Epithelial cell of esophagus (primary cell): ENCODE results near the gene ITPR1.

Experiments
- DNase-seq: peaks from one replicate; pipeline ENCODE4 v3.0.0; 2010; ENCODE audit warnings: low read depth
- H3K4me3 ChIP-seq: 2 replicates; pipeline ENCODE4 v1.5.1; 2011; ENCODE audit warnings: mild to moderate bottlenecking, low read length, control low read depth
- TF ChIP-seq, protein P1 (sequence below): IDR thresholded peaks from 2 replicates; pipeline ENCODE4 v1.5.1; 2011; ENCODE audit warnings: low read depth, mild to moderate bottlenecking, low read length, control low read depth, inconsistent platforms; ENCODE audit not compliant: insufficient read depth; ENCODE audit errors: missing control alignments

ITPR1 gene

DNA sequence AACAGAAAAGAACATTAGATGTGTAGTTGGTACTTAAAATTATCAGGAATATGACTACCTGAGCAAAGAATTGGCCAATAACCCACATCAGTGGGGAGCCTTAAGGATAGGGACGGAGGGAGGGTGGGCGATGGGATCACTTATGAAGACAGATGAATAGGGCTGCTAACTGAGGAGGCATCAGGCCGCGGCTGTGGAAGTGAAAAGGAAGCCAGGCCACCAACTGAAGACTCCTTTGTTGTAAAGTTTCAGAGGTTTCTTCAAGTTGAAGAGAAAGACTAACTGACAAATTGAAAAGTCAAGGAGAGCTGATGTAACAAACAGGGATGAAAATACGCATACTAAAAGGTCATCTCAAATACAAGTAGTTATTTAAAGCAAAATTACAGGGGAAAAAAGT, 350.5 kb downstream of the ITPR1 start:
- TF ChIP-seq, protein P1, sequence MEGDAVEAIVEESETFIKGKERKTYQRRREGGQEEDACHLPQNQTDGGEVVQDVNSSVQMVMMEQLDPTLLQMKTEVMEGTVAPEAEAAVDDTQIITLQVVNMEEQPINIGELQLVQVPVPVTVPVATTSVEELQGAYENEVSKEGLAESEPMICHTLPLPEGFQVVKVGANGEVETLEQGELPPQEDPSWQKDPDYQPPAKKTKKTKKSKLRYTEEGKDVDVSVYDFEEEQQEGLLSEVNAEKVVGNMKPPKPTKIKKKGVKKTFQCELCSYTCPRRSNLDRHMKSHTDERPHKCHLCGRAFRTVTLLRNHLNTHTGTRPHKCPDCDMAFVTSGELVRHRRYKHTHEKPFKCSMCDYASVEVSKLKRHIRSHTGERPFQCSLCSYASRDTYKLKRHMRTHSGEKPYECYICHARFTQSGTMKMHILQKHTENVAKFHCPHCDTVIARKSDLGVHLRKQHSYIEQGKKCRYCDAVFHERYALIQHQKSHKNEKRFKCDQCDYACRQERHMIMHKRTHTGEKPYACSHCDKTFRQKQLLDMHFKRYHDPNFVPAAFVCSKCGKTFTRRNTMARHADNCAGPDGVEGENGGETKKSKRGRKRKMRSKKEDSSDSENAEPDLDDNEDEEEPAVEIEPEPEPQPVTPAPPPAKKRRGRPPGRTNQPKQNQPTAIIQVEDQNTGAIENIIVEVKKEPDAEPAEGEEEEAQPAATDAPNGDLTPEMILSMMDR: no peak
- no peak overlapping the region for H3K4me3 ChIP-seq
- no peak for DNase-seq

- TF ChIP-seq, protein P1: no peak
- DNase-seq: no peak
- H3K4me3 ChIP-seq: no peak overlapping the region
These were observed 352.7 kb downstream of the ITPR1 start for GRCh38 chr3:4845882-4846281.

- TF ChIP-seq, protein P1: no peak
- H3K4me3 ChIP-seq: no peak overlapping the region
- DNase-seq: no peak
These were observed 353.4 kb downstream of the ITPR1 start for GRCh38 chr3:4846543-4846942.

DNA sequence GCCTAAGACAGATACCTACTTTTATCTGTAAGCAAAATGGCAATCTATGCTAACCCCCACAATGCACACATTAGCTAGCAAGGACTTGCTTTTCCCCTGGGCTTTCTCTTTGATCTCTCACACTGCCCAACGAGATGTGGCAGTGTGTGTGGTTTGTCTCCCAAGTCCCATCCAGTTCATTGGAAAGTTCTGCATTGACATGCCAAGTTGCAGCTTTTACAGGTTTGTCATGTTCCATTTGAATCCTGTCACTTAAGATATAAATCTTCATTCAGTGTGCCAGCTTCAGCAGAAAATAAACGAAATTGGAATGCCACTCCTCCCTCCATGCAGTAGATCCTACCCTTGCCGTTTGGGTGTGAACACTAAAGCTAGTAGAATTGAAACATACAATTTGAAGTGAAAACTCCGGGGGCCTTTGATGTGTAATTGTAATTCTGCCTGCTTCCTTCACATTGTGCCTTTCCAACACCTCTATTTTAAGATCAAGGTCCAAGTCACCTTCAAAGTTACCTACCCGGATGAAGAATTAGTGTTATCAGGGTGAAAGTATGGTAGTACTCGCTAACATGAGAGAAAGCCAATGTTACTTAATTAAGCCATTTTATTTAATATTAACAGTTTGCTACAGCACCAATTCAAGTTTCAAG, 355.2 kb downstream of the ITPR1 start:
- H3K4me3 ChIP-seq: no peak overlapping the region
- TF ChIP-seq, protein P1: no peak
- DNase-seq: no peak

GRCh38 chr3:4849136-4849535, 356.0 kb downstream of the ITPR1 start:
- TF ChIP-seq, protein P1: no peak
- no peak for DNase-seq
- H3K4me3 ChIP-seq: no peak overlapping the region

DNA sequence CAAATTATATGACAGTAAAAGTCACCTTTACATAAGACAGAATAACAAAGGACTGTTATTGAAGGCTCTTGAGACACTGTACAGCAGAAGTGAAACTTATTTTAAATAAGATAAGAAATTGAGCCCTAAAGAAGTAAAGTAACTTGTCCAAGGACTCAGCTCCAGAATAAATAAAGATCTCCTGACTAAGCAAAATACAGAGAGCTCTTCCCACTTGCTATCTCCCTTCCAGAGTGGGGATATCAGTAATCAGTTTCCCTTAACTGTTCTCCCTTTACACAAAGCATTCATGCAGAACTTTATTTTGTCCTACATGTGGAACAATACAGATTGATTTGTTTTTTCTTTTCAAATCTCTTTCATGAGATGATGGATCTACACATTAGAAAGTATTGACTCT, 356.6 kb downstream of the ITPR1 start:
- DNase-seq: no peak
- H3K4me3 ChIP-seq: no peak overlapping the region
- TF ChIP-seq, protein P1: no peak
